PFSK-1 (cell line): ENCODE measurements around the gene VILL.

Source experiments
- FOXP2 ChIP-seq: optimal IDR thresholded peaks from 2 replicates; pipeline ENCODE3; 2011; ENCODE audit warnings: borderline replicate concordance, control low read depth, inconsistent platforms; ENCODE audit not compliant: insufficient read depth; ENCODE audit errors: extremely low read length, extremely low read depth
- POLR2AphosphoS5 ChIP-seq: IDR thresholded peaks from 2 replicates; pipeline ENCODE4 v1.6.1; 2012; ENCODE audit warnings: low read depth, mild to moderate bottlenecking, control low read depth, low read length, moderate library complexity
- REST ChIP-seq, 2 experiments: IDR thresholded peaks; 2 replicates each; pipeline versions ENCODE4 v1.6.1 to v1.8.0; 2011 to 2012; ENCODE audit warnings: low read depth in 2 of 2, low read length in 2 of 2, control low read depth in 1 of 2, inconsistent platforms in 1 of 2, mild to moderate bottlenecking in 1 of 2, moderate library complexity in 1 of 2; ENCODE audit not compliant: insufficient read depth in 1 of 2
- SIN3A ChIP-seq: IDR thresholded peaks from 2 replicates; pipeline ENCODE4 v1.6.1; 2012; ENCODE audit warnings: mild to moderate bottlenecking, low read length, moderate library complexity, borderline replicate concordance; ENCODE audit not compliant: insufficient read depth
- TAF1 ChIP-seq: IDR thresholded peaks from 2 replicates; pipeline ENCODE4 v1.6.1; 2012; ENCODE audit warnings: low read length, control low read depth, borderline replicate concordance; ENCODE audit not compliant: insufficient read depth

VILL gene

GRCh38 chr3:38051131-38051530, 60.5 kb downstream of the VILL start:
- no peak for TF ChIP-seq TAF1
- TF ChIP-seq SIN3A, result no peak
- no peak for TF ChIP-seq REST (IDR thresholded peaks at IDR 0.05; ENCODE audit: insufficient read depth in 1 of 2, low read depth in 2 of 2, low read length in 2 of 2)
- TF ChIP-seq POLR2AphosphoS5, result no peak
- no peak for TF ChIP-seq FOXP2

DNA sequence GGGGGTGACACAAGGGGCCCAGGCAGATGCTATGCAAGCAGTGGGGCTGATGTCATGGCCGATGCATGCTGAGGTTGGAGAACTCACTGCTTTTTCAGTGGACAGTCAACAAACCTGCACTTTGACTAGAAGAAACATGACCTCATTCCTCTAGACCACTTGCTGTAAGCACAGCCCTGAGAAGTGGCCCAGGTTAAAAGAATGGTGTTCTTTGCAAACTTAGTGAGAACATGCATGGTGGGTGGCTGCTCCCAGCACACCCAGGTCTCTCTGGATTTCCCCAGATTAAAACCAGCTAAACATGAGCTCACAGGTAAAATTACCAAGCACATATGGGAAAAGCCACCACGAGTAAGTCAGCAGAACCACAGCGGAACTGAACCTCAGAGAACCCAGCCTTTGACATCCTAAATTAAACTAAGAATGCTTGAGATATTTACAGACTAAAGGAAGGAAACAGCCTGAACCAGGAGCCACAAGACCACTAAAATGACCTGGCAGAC, 64.0 kb downstream of the VILL start:
- no peak for TF ChIP-seq FOXP2
